ENCODE measurements around the gene TJAP1. TPM values are rescaled to one million over a fixed set of nuclear protein-coding genes. Genes with fewer than 3 reads are reported as not detected.
A peak's percentile ranks its signal among the peaks of the same experiment; 100 is the strongest.
"Not testable (repeated sequence)": the region's sequence is repeated elsewhere in the genome, so short reads cannot be mapped to it uniquely, and the experiment has no call there.

The TJAP1 gene
- total RNA-seq, 1 experiment from 2014 or later: 25.3 TPM

- Histone ChIP-seq H3K36me3 (replicated peaks; ENCODE audit: control insufficient read depth, insufficient read depth, low read length) (peaks cover 15% of the 10 kb centered on the region), H3K27me3 (ENCODE audit: control insufficient read depth, insufficient read depth, low read length) (no peaks in the 10 kb centered on the region), H3K4me3 (ENCODE audit: insufficient read depth, low read depth, low read length) (no peak overlapping the region)
- DNase-seq: peak; percentile 40
Observed at GRCh38 chr6:43445576-43445975, 31.8 kb upstream of the TJAP1 start.

GRCh38 chr6:43447604-43448003, 29.8 kb upstream of the TJAP1 start:
- peaks cover 15% of the 10 kb centered on the region for H3K36me3 ChIP-seq (replicated peaks; ENCODE audit: control insufficient read depth, insufficient read depth, low read length)
- H3K4me3 ChIP-seq (ENCODE audit: insufficient read depth, low read depth, low read length): no peak overlapping the region
- peak; percentile 32 for DNase-seq
- no peaks in the 10 kb centered on the region for H3K27me3 ChIP-seq (ENCODE audit: control insufficient read depth, insufficient read depth, low read length)

GRCh38 chr6:43448916-43449315, 28.5 kb upstream of the TJAP1 start:
- DNase-seq: peak; percentile 16
- no peaks in the 10 kb centered on the region for H3K27me3 ChIP-seq (ENCODE audit: control insufficient read depth, insufficient read depth, low read length)
- peaks cover 13% of the 10 kb centered on the region for H3K36me3 ChIP-seq (replicated peaks; ENCODE audit: control insufficient read depth, insufficient read depth, low read length)
- no peak overlapping the region for H3K4me3 ChIP-seq (ENCODE audit: insufficient read depth, low read depth, low read length)

GRCh38 chr6:43450699-43451131, 26.7 kb upstream of the TJAP1 start:
- no peak overlapping the region for H3K4me3 ChIP-seq (ENCODE audit: insufficient read depth, low read depth, low read length)
- peaks cover 11% of the 10 kb centered on the region for H3K36me3 ChIP-seq (replicated peaks; ENCODE audit: control insufficient read depth, insufficient read depth, low read length)
- H3K27me3 ChIP-seq (ENCODE audit: control insufficient read depth, insufficient read depth, low read length): peaks cover 9% of the 10 kb centered on the region
- DNase-seq: peak; percentile 24

- peaks cover 15% of the 10 kb centered on the region for H3K27me3 ChIP-seq (ENCODE audit: control insufficient read depth, insufficient read depth, low read length)
- peaks cover 11% of the 10 kb centered on the region for H3K36me3 ChIP-seq (replicated peaks; ENCODE audit: control insufficient read depth, insufficient read depth, low read length)
- DNase-seq: peak; percentile 17
- H3K4me3 ChIP-seq (ENCODE audit: insufficient read depth, low read depth, low read length): no peak overlapping the region
Observed at GRCh38 chr6:43451348-43451747, 26.0 kb upstream of the TJAP1 start.

GRCh38 chr6:43451939-43452338, 25.4 kb upstream of the TJAP1 start:
- peaks cover 21% of the 10 kb centered on the region for H3K27me3 ChIP-seq (ENCODE audit: control insufficient read depth, insufficient read depth, low read length)
- H3K36me3 ChIP-seq (replicated peaks; ENCODE audit: control insufficient read depth, insufficient read depth, low read length): peaks cover 11% of the 10 kb centered on the region
- DNase-seq: peak; percentile 10
- no peak overlapping the region for H3K4me3 ChIP-seq (ENCODE audit: insufficient read depth, low read depth, low read length)

GRCh38 chr6:43452896-43453295, 24.5 kb upstream of the TJAP1 start:
- H3K36me3 ChIP-seq (replicated peaks; ENCODE audit: control insufficient read depth, insufficient read depth, low read length): peaks cover 8% of the 10 kb centered on the region
- no peak overlapping the region for H3K4me3 ChIP-seq (ENCODE audit: insufficient read depth, low read depth, low read length)
- peak; percentile 23 for DNase-seq
- H3K27me3 ChIP-seq (ENCODE audit: control insufficient read depth, insufficient read depth, low read length): peaks cover 22% of the 10 kb centered on the region

GRCh38 chr6:43453831-43454230, 23.5 kb upstream of the TJAP1 start:
- Histone ChIP-seq H3K36me3 (replicated peaks; ENCODE audit: control insufficient read depth, insufficient read depth, low read length) (peaks cover 4% of the 10 kb centered on the region), H3K27me3 (ENCODE audit: control insufficient read depth, insufficient read depth, low read length) (peaks cover 22% of the 10 kb centered on the region), H3K4me3 (ENCODE audit: insufficient read depth, low read depth, low read length) (no peak overlapping the region)
- DNase-seq: peak; percentile 10

- no peak for DNase-seq
- peaks cover 2% of the 10 kb centered on the region for H3K36me3 ChIP-seq (replicated peaks; ENCODE audit: control insufficient read depth, insufficient read depth, low read length)
Observed at GRCh38 chr6:43454290-43454695, 23.1 kb upstream of the TJAP1 start.

GRCh38 chr6:43454696-43455530, 22.5 kb upstream of the TJAP1 start:
- H3K27me3 ChIP-seq (ENCODE audit: control insufficient read depth, insufficient read depth, low read length): peaks cover 22% of the 10 kb centered on the region
- peak; percentile 95 for DNase-seq
- peak overlapping the region; percentile 49 for H3K4me3 ChIP-seq (ENCODE audit: insufficient read depth, low read depth, low read length)
- H3K36me3 ChIP-seq (replicated peaks; ENCODE audit: control insufficient read depth, insufficient read depth, low read length): no peaks in the 10 kb centered on the region; the same call in 1 of the 2 replicates

More at GRCh38 chr6:43454290-43454695, 23.1 kb upstream of the TJAP1 start:
- peaks cover 22% of the 10 kb centered on the region for H3K27me3 ChIP-seq (ENCODE audit: control insufficient read depth, insufficient read depth, low read length)
- H3K4me3 ChIP-seq (ENCODE audit: insufficient read depth, low read depth, low read length): no peak overlapping the region

GRCh38 chr6:43455531-43456428, 21.6 kb upstream of the TJAP1 start, which contains the start of gene DLK2:
Gene DLK2, minus strand, starts transcription at chr6:43455548. Its CDS starts 723 bp downstream, at chr6:43454825.
- peak; percentile 89 for DNase-seq

GRCh38 chr6:43457643-43458042, 19.7 kb upstream of the TJAP1 start:
- H3K36me3 ChIP-seq (replicated peaks; ENCODE audit: control insufficient read depth, insufficient read depth, low read length): no peaks in the 10 kb centered on the region
- peak; percentile 29 for DNase-seq
- no peak overlapping the region for H3K4me3 ChIP-seq (ENCODE audit: insufficient read depth, low read depth, low read length)
- peaks cover 22% of the 10 kb centered on the region for H3K27me3 ChIP-seq (ENCODE audit: control insufficient read depth, insufficient read depth, low read length)

More at GRCh38 chr6:43455531-43456428, 21.6 kb upstream of the TJAP1 start, which contains the start of gene DLK2:
- peaks cover 22% of the 10 kb centered on the region for H3K27me3 ChIP-seq (ENCODE audit: control insufficient read depth, insufficient read depth, low read length)
- H3K36me3 ChIP-seq (replicated peaks; ENCODE audit: control insufficient read depth, insufficient read depth, low read length): no peaks in the 10 kb centered on the region; the same call in 1 of the 2 replicates
- peak within 1 kb of the TSS; percentile 49 for H3K4me3 ChIP-seq (ENCODE audit: insufficient read depth, low read depth, low read length)

- H3K27me3 ChIP-seq (ENCODE audit: control insufficient read depth, insufficient read depth, low read length): peaks cover 22% of the 10 kb centered on the region
- not testable (repeated sequence) for H3K36me3 ChIP-seq (replicated peaks; ENCODE audit: control insufficient read depth, insufficient read depth, low read length); H3K4me3 ChIP-seq (ENCODE audit: insufficient read depth, low read depth, low read length); DNase-seq
Observed at GRCh38 chr6:43458154-43458553, 19.2 kb upstream of the TJAP1 start.

GRCh38 chr6:43459535-43459934, 17.8 kb upstream of the TJAP1 start:
- Histone ChIP-seq H3K27me3 (ENCODE audit: control insufficient read depth, insufficient read depth, low read length) (peaks cover 22% of the 10 kb centered on the region), H3K4me3 (ENCODE audit: insufficient read depth, low read depth, low read length) (no peak overlapping the region), H3K36me3 (replicated peaks; ENCODE audit: control insufficient read depth, insufficient read depth, low read length) (no peaks in the 10 kb centered on the region)
- DNase-seq: no peak

Measured in H7 (cell line).